GM19452 (cell line): Measurements from ENCODE around the gene COPRS.

Experiments used
- ATAC-seq: cut with Tn5 transposase; IDR thresholded peaks from one replicate; pipeline ENCODE4 v1.9.1; 2021; ENCODE audit not compliant: unreplicated experiment

Gene COPRS

GRCh38 chr17:31858642-31859486 lies at the start of gene COPRS:
Gene COPRS (minus strand): TSS chr17:31859244. CDS start chr17:31859199, 45 bp downstream.
- ATAC-seq = no peak

DNA sequence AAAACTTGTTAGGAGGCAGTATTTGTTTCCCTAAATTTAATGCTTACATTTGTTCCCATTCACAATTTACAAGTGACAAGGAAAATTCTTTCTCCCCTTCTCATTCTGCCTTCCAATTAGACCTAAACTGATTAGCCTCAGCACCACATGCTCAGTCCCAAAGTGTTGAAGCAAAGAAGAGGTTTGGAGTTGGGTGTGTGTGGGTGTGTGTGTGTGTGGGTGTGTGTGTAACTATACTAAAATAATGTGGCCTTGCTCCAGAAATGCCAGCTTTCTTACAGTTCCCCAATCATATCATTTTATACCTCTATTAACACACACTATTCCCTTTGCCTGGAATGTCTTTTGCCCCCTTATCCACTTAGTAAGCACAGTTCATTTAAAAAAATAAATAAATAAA lies 49.3 kb upstream of the COPRS start:
- no peak for ATAC-seq

DNA sequence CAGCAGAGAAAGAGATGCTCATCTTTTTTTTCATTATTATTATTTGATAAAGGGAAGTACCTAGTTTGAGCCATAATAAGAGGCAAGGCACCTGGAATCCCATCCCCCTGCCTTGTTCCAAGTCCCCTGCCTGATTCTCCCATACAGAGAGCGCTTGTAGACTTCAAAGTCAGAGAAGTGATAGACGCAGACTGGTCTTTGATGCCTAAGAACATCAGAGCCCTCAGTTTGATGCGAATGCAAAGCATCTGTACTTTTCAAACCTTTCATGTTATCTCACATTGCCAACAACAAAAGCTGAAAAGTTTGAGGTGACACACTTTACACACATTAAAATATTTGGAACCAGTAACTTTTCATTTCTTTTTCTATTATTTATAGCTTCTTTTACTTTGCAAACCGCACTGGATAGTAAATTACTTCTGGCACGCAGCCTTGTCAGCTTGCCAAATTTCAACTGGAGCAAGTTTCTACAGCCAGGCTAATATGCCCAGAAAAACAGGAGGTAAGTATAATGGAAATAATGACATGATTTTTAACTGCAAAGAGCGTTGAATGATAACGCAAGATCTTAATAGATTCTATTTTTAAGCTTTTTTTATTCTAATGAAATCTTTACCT lies 48.4 kb upstream of the COPRS start:
- no peak for ATAC-seq

DNA sequence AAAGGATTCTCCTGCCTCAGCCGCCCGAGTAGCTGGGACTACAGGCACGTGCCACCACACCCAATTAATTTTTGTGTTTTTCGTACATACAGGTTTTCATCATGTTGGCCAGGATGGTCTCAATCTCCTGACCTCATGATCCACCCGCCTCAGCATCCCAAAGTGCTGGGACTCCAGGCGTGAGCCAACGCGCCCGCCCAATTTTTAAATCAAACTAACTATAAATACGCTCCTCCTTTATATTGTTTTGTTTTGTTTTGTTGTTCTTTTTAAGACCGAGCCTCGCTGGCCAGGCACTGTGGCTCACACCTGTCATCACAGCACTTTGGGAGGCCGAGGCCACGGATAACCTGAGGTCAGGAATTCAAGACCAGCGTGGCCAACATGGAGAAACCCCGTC lies 44.4 kb upstream of the COPRS start:
- ATAC-seq = no peak

GRCh38 chr17:31902693-31903092 lies 43.6 kb upstream of the COPRS start:
- no peak for ATAC-seq

- ATAC-seq = no peak
Measured at GRCh38 chr17:31900877-31901276, 41.8 kb upstream of the COPRS start.

GRCh38 chr17:31888124-31888523 lies 29.1 kb upstream of the COPRS start:
- ATAC-seq = no peak

DNA sequence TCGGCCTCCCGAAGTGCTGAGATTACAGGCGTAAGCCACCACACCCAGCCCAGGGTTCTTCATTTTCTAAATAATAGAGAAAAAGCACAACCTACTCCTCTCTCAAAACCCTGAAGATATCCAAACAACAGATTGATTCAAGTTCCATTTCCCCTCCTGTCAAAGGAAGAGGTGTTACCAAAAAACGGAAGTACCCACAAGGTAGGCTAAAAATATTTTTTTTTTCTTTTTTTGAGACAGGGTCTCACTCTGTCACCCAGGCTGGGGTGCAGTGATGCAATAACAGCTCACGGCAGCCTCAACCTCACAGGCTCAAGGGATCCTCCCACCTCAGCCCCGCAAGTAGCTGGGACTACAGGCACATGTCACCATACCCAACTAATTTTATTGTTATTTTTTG lies 23.5 kb upstream of the COPRS start:
- no peak for ATAC-seq

GRCh38 chr17:31880311-31880710 lies 21.3 kb upstream of the COPRS start:
- no peak for ATAC-seq

GRCh38 chr17:31878703-31879073 lies 19.6 kb upstream of the COPRS start:
- no peak for ATAC-seq

DNA sequence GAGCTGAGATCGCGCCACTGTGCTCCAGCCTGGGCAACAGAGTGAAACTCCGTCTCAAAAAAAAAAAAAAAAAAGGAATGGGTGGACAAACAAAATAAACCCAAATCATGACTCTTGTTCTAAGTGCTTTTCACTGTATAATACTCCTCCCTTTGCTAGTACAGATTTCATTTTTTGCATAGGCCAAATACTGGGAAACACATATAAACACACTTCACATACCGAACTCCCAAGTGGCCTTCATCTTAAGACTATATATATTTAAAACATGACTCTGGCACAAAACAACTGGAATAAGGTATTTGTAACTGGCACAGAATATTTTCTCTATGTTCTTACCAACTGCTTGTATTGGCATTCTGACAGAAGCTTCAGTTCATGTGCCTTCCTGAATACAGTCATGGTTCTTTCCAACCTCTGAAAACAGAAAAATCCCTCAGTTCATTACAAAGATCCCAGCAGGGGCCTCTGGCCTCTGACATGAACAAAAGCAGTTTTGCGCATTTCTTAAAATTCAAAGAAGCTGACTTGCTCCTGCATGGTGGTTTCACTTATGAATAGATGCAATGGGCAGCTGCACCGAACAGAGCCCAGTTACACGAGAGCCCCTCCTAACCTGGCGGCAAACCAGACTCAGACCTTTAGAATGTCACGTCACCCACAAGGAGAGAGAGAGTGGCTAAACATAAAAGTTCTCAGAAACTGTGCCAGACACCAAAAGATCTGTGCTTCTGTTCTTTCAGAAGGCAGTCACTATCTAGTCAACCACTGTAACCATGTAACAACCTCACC lies 19.1 kb upstream of the COPRS start:
- ATAC-seq = no peak

GRCh38 chr17:31877341-31877740 lies 18.3 kb upstream of the COPRS start:
- ATAC-seq = no peak

GRCh38 chr17:31875081-31875480 lies 16.0 kb upstream of the COPRS start:
- ATAC-seq = no peak

- ATAC-seq = no peak
Measured at GRCh38 chr17:31869797-31870568, 10.9 kb upstream of the COPRS start.

- ATAC-seq = no peak
Measured at GRCh38 chr17:31869031-31869430, 10.0 kb upstream of the COPRS start.

GRCh38 chr17:31859487-31860008 lies 504 bp upstream of the COPRS start:
- ATAC-seq = no peak

- ATAC-seq = no peak
Measured at GRCh38 chr17:31857920-31858641, 963 bp downstream of the COPRS start.

DNA sequence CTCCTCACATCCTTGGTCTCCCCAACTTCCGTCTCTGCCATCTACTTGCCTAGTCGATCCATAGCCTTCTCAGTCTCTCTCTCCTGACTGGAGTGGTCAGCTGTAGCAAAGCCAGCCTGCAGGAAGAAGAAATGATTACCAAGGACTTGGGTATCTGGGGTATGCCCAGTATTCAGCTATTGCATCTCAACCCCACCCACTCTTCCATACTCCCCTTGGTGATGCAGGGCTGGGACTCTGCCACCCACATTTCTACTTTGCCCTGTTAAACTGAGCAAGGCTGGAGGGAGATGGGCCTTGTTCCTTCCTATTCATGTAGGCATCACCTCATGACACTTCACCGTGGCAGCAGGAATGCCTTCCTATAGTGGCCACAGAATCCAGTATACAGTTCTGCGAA lies 2.3 kb downstream of the COPRS start:
- no peak for ATAC-seq

DNA sequence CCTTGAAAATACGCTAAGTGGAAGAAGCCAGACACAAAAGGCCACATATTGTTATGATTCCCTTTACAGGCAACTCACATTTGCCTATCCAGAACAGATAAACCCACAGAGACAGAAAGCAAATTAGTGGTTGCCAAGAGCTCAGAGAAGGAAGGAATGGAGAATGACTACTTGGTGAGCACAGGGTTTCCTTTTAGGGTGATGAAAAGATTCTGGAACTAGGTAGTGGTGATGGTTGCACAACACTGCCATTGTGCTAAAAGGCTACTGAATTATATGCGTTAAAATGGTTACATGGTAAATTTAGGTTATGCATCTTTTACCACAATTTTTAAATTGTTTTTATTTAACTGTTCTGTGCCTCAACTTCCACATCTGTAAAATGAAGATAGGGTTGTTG lies 4.4 kb downstream of the COPRS start:
- no peak for ATAC-seq

DNA sequence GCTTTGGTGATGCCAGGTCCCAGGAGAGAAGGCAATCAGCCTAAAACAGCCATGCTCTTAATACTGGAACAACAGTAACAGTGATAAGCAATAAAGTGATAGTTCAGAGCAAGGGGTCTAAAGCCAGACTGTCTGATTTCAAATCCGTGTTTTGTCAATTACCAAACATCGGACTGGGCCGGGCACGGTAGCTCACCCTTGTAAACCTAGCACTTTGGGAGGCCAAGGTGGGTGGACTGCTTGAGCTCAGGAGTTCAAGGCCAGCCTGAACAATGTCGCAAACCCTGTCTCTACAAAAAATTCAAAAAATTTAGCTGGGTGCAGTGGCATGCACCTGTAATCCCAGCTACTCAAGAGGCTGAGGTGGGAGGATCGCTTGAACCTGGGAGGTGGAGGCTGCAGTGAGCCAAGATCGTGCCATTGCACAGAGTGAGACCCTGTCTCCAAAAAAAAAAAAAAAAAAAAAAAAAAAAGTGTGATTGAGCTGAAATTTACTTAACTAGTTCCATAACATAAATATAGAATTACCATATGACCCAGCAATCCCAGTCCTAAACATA lies 5.1 kb downstream of the COPRS start:
- ATAC-seq = no peak
